IMR-90 (cell line): Measurements from ENCODE around the gene PYGB.

Experiments used
- BHLHE40 ChIP-seq: fragments of 150-350 bp; IDR thresholded peaks from 2 replicates; pipeline ENCODE4 v1.6.1; 2016; ENCODE audit warnings: mild to moderate bottlenecking, low read depth, low read length
- CEBPB ChIP-seq: IDR thresholded peaks from 2 replicates; pipeline ENCODE4 v1.6.1; 2012; ENCODE audit warnings: low read depth, low read length, improper control_type of control experiment
- CHD1 ChIP-seq: IDR thresholded peaks from 2 replicates; pipeline ENCODE4 v1.6.1; 2012; ENCODE audit warnings: low read depth, low read length, improper control_type of control experiment
- FOS ChIP-seq: fragments of 150-350 bp; IDR thresholded peaks from 2 replicates; pipeline ENCODE4 v1.6.1; 2016; ENCODE audit warnings: low read depth, low read length
- MAFK ChIP-seq: IDR thresholded peaks from 2 replicates; pipeline ENCODE4 v1.6.1; 2012; ENCODE audit warnings: low read depth, low read length, improper control_type of control experiment
- MXI1 ChIP-seq: IDR thresholded peaks from 2 replicates; pipeline ENCODE4 v1.6.1; 2012; ENCODE audit warnings: low read depth, mild to moderate bottlenecking, low read length, moderate library complexity, borderline replicate concordance
- POLR2A ChIP-seq: IDR thresholded peaks from 2 replicates; pipeline ENCODE4 v1.6.1; 2012; ENCODE audit warnings: mild to moderate bottlenecking, low read depth, low read length
- RAD21 ChIP-seq: IDR thresholded peaks from 2 replicates; pipeline ENCODE4 v1.6.1; 2012; ENCODE audit warnings: low read length, improper control_type of control experiment
- RCOR1 ChIP-seq: IDR thresholded peaks from 2 replicates; pipeline ENCODE4 v1.6.1; 2012; ENCODE audit warnings: mild to moderate bottlenecking, low read length, improper control_type of control experiment; ENCODE audit not compliant: insufficient replicate concordance
- SMC3 ChIP-seq: fragments of 150-350 bp; IDR thresholded peaks from 2 replicates; pipeline ENCODE4 v1.6.1; 2016; ENCODE audit warnings: low read depth, mild to moderate bottlenecking, antibody characterized with exemption, low read length, moderate library complexity
- TF ChIP-seq, protein P1 (sequence below): conservative IDR thresholded peaks from 2 replicates; pipeline ENCODE4 v1.5.1; 2012; ENCODE audit warnings: mild to moderate bottlenecking, low read depth, low read length, improper control_type of control experiment
- TF ChIP-seq, protein P2 (sequence below): fragments of 150-350 bp; IDR thresholded peaks from 2 replicates; pipeline ENCODE4 v1.6.1; 2016; ENCODE audit warnings: low read depth, mild to moderate bottlenecking, low read length, moderate library complexity, borderline replicate concordance
- TF ChIP-seq, protein P3 (sequence below): fragments of 150-350 bp; IDR thresholded peaks from 2 replicates; pipeline ENCODE4 v1.6.1; 2017; ENCODE audit warnings: mild to moderate bottlenecking, antibody characterized with exemption, low read length, low read depth

DNA sequence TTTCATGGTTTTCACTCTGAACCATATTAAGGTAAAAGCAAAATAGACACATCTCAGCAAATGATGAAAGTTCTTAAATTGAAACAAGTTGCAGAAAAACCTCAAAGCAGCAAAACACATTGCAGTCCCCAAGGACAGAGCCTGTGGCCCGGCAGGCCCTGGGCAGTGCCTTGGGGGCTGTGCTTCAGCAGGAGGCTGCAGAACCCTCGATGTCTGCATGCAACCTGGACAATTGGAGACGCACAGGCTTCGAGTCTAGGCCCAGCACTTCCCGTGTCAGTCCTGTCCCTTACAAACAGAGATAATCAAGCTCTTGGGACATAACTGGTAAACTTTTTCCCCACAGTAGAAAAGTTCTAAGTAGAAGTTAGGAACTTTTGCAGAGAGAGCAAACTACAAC lies 9.2 kb downstream of the PYGB start:
- TF ChIP-seq, protein P1, sequence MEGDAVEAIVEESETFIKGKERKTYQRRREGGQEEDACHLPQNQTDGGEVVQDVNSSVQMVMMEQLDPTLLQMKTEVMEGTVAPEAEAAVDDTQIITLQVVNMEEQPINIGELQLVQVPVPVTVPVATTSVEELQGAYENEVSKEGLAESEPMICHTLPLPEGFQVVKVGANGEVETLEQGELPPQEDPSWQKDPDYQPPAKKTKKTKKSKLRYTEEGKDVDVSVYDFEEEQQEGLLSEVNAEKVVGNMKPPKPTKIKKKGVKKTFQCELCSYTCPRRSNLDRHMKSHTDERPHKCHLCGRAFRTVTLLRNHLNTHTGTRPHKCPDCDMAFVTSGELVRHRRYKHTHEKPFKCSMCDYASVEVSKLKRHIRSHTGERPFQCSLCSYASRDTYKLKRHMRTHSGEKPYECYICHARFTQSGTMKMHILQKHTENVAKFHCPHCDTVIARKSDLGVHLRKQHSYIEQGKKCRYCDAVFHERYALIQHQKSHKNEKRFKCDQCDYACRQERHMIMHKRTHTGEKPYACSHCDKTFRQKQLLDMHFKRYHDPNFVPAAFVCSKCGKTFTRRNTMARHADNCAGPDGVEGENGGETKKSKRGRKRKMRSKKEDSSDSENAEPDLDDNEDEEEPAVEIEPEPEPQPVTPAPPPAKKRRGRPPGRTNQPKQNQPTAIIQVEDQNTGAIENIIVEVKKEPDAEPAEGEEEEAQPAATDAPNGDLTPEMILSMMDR, result no peak
- no peak for TF ChIP-seq MAFK
- no peak for TF ChIP-seq RAD21
- TF ChIP-seq POLR2A, result no peak
- no peak for TF ChIP-seq SMC3
- no peak for TF ChIP-seq CEBPB
- TF ChIP-seq MXI1, result no peak
- TF ChIP-seq CHD1, result no peak
- TF ChIP-seq RCOR1, result no peak
- TF ChIP-seq, protein P2, sequence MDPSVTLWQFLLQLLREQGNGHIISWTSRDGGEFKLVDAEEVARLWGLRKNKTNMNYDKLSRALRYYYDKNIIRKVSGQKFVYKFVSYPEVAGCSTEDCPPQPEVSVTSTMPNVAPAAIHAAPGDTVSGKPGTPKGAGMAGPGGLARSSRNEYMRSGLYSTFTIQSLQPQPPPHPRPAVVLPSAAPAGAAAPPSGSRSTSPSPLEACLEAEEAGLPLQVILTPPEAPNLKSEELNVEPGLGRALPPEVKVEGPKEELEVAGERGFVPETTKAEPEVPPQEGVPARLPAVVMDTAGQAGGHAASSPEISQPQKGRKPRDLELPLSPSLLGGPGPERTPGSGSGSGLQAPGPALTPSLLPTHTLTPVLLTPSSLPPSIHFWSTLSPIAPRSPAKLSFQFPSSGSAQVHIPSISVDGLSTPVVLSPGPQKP, result no peak
- no peak for TF ChIP-seq FOS
- TF ChIP-seq BHLHE40, result no peak
- TF ChIP-seq, protein P3, sequence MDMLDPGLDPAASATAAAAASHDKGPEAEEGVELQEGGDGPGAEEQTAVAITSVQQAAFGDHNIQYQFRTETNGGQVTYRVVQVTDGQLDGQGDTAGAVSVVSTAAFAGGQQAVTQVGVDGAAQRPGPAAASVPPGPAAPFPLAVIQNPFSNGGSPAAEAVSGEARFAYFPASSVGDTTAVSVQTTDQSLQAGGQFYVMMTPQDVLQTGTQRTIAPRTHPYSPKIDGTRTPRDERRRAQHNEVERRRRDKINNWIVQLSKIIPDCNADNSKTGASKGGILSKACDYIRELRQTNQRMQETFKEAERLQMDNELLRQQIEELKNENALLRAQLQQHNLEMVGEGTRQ, result no peak
